ENCODE results near the gene RABGAP1L.
"Not testable (repeated sequence)": the region's sequence is repeated elsewhere in the genome, so short reads cannot be mapped to it uniquely, and the experiment has no call there.

Gene RABGAP1L

DNA sequence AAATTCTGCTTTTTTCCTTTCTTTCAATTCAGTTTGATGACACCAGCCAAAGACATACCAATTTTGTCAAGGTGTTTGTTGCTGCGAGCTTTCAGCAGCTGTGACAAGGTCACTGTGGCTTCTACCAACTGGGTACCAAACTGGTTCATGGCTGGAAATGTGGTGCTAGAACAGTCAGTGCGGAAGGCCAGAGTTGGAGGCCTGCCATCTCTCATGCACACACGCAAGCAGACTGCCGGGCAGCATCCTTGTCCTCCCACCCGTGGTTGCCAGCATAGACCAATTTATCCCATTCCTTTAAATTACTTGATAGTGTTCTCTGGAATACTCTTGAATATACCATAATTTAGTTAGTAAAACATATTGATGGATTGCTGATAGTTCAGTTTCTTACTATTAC, 208.6 kb downstream of the RABGAP1L start:
- no peak for DNase-seq (ENCODE audit: low read depth)

DNA sequence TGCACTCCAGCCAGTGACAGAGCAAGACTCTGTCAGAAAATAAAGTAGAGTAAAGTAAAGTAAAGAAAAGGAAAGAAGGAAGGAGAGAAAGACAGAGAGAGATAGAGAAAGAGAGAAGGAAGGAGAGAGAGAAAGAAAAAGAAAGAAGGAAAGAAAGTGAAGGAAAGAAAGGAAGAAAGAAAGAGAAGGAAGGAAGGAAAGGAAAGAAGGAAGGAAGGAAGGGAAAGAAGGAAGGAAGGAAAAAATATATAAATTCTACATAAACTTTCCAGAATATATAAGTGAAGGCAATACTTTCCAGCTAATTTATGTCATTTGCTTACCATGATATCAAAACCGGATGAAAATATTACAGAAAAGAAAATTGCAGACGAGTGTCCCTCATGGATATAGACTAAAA, 216.7 kb downstream of the RABGAP1L start:
- DNase-seq (ENCODE audit: low read depth), result no peak

- no peak for DNase-seq (ENCODE audit: low read depth)
These were observed 232.4 kb downstream of the RABGAP1L start for GRCh38 chr1:174391716-174392115.

DNA sequence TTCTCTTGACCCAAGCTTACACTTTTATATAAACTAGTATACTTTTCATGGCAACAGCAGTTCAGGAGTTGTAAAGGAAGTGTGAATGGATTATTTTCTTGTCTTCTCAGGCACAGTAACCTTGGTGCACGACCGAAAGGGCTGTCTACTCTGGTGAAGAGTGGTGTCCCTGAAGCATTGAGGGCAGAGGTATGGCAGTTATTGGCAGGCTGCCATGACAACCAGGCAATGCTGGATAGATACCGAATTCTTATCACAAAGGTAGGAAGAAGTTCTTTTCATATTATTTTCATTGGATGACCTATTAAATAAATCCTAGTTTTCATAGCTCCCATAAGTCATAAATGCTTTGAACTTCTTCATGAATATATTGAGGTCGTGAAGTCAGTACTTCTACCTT, 234.6 kb downstream of the RABGAP1L start:
- DNase-seq (ENCODE audit: low read depth), result no peak

DNA sequence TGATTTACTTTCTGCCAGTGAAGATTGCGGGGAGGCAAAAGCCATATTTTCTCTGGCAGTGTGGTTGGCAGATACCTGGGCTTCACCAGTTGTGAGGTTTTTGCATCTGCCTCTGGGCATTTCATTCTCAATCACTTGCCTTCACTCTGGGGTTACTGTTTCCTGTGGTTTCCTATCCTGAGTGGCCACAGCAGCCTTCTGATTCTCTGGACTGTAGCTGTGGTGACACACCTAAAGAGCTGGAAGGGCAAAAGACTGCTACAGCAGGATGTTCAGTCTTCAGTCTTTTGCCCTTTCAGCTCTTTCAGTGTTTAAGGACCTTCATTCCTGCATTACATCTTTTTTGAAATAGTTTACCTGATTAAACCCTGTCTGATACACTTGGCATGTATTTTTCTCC, 237.9 kb downstream of the RABGAP1L start:
- no peak for DNase-seq (ENCODE audit: low read depth)

DNA sequence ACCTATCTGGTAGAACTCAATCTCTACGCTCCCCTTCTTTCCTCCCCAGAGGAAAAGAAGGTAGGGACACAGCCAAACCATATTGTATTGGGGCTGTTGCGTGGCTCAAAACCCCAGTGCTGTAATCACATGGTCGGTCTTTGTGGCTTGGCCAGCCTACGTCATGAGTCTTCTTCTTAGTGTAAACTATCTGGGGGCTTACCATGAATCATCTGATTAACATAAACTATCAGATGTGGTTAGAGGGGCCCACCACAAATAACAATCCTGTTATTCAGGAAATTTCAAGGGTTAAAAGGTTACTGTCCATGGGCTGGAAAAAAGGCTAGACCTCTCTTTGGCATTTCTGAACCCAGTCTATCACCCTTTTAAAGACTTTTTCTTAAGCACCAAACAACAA, 238.9 kb downstream of the RABGAP1L start:
- no peak for DNase-seq (ENCODE audit: low read depth)

GRCh38 chr1:174399211-174399610, 239.9 kb downstream of the RABGAP1L start:
- DNase-seq (ENCODE audit: low read depth), result no peak

DNA sequence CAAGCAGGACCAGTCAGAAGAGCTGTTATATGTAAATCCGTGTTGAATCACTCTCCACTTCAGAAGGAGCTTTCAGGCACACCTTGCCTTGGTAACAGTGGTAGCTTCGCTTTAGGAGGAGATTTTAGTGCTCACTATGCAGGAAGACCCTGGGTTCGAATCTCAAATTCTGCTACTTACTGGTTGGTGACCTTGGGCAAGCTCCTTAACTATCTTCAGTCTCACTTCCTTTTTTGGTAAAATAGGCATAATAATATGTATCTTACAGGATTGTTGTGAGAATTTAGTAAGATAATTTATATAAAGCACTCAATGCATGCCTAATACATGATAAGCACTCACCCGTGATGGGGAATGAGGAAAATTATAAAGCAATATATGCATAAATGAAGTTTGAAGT, 241.8 kb downstream of the RABGAP1L start:
- no peak for DNase-seq (ENCODE audit: low read depth)

DNA sequence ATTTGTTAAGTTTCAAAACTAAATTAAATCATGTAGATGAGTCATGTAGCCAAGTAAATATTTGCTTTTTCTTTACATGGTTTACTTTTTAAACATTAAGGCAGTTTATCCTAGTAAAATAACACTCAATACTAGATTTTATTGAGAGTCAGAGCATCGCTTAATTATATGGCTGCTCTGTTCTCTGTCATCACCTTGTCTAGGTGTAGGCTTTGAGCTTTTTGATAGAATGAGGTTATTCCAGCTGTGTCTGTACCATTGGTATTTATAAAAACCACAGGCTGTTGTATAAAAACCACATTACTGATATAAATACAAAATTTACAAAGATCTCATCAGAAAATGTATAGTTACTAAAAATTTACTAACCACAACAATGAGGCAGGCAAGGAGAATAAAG, 245.9 kb downstream of the RABGAP1L start:
- no peak for DNase-seq (ENCODE audit: low read depth)

- DNase-seq (ENCODE audit: low read depth), result no peak
These were observed 247.1 kb downstream of the RABGAP1L start for GRCh38 chr1:174406421-174406820.

GRCh38 chr1:174407665-174408064, 248.3 kb downstream of the RABGAP1L start:
- DNase-seq (ENCODE audit: low read depth), result no peak

- no peak for DNase-seq (ENCODE audit: low read depth)
These were observed 248.8 kb downstream of the RABGAP1L start for GRCh38 chr1:174408146-174408545.

DNA sequence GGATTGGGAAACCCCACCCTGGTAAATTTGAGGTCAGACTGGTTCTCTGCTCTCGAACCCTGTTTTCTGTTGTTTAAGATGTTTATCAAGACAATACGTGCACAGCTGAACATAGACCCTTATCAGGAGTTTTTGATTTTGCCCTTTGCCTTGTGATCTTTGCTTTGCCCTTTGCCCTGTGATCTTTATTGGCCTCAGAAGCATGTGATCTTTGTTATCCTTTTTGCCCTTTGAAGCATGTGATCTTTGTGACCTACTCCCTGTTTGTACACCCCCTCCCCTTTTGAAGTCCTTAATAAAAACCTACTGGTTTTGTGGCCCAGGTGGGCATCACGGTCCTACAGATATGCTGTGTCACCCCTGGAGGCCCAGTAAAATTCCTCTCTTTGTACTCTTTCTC, 250.5 kb downstream of the RABGAP1L start:
- not testable (repeated sequence) for DNase-seq (ENCODE audit: low read depth)

DNA sequence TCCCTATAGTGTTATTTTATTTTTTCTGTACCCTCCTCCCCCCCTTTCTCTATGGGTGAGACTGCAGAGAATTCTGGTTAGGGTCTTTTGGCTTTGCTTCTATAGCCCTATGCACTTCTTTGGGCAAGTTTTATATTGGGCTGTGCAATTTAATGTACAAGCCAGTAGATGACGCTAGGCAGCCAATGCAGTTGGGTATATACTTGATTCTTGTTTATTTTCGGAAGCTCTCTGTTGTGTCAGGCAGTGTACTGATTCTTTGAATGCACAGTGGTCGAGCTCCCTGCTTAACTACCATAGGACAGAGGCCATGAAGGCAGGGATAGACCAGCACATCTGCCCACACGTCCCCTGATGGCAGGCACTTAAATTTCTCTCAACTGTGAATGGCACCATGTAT, 254.3 kb downstream of the RABGAP1L start:
- no peak for DNase-seq (ENCODE audit: low read depth)

DNA sequence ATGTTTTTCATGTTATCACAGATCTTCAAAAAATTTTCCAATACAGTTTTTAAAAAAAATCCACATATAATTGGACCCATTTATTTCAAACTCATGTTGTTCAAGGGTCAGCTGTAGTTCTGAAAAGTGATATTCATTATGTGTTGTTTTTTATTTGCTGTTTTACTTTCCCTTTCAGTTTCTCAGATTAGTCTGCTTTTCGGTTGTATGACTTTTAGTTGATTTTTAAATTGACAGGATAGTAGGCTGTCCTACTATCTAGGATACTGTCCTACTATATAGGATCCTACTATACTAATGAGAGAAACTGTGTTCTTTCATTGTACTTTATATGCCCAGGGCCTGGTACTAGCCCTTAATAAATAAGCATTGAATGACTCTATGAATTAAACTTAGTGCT, 254.9 kb downstream of the RABGAP1L start:
- DNase-seq (ENCODE audit: low read depth), result no peak

DNA sequence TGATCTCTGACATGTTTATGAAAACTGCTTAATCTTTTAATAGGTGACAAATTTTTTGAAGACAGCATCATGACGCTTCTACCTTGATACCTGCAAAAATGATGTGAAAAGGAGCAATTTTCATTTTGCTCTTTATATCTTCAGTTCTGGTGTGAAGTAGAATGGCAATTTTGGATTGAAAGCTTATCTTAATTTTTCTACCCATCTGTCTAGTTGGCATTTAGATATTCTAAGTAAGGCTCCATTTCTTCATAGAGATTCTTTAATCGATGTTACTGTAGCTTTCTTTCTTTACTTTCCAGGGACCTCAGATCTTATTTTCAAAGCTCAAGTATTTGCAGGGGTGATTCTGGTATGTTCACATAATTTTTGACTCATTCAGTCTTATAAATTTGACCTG, 256.2 kb downstream of the RABGAP1L start:
- no peak for DNase-seq (ENCODE audit: low read depth)

DNA sequence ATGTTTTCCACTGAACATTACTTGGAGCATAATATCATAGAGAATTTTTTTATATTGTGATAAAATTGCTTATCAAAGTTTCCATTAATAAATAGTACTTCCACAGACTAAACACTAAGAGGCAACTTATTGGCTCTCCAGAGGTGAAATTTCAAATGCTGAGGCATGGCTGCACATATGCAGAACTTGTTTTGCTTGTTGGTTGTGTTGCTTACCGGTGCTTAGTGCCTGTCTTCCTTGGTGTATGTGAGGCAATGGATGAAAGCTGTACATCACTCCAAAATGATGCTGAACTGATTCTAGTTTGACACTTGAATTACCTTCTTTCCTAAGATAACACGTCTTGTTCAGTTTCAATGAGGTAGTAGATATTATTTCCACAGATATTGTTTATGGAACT, 258.6 kb downstream of the RABGAP1L start:
- no peak for DNase-seq (ENCODE audit: low read depth)

GRCh38 chr1:174425121-174425520, 265.8 kb downstream of the RABGAP1L start:
- no peak for DNase-seq (ENCODE audit: low read depth)

GRCh38 chr1:174426153-174426552, 266.8 kb downstream of the RABGAP1L start:
- no peak for DNase-seq (ENCODE audit: low read depth)

DNA sequence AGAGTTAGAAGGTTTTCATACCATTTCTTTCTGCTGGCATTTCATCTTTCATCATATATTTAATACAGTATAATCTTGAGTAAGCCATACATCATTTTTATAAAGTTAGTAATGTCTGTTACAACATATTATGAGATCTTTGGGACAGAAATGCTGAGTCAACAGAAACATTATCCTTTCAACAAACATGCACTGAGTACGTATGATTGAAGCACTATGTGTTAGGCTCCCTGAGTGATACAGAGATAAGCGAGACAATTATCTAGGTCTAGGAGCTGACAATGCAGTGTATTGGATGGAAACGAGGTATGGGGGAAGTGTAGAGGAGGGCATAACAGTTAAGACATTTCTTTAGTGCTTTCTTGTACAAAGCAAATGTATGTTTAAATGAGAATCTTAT, 268.7 kb downstream of the RABGAP1L start:
- DNase-seq (ENCODE audit: low read depth), result no peak

GRCh38 chr1:174428739-174429138, 269.4 kb downstream of the RABGAP1L start:
- no peak for DNase-seq (ENCODE audit: low read depth)

DNA sequence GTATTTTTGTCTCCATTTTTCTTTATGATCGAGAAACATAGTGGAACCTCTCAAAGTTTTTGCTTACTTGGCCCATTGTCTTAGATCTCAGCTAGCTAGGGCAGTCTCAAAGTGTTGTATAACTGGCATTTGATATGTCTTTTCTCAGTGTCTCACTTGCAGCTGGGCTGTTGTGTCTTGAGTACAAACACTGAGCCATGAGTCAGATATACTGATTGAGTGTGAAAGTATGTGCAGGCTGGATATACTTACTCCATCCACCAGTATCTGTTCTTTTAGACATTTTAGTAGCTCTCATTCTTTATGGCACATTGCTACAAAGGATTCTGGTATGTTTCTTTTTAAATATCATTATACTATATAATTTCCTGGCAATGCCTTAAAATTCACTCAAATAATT, 274.1 kb downstream of the RABGAP1L start:
- DNase-seq (ENCODE audit: low read depth), result no peak

DNA sequence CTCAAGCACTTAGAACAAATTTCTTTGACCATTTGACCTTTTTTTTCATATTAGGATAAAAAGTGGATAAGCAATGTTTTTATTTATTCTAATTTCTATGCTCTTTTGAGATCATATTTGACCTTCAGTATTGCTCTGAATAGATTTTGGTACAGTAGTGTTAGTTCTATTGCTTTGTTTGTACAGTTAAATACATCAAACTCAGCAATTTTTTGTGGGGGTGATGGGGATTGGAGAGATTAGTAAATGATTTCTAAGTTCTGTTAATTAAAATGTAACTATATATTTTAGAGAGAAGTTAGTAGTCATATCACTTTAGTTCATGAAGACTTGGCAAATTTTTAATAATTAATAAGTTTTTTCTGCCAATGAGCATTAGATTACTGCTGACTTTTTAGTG, 286.0 kb downstream of the RABGAP1L start:
- DNase-seq (ENCODE audit: low read depth), result no peak

GRCh38 chr1:174445817-174446216, 286.5 kb downstream of the RABGAP1L start:
- no peak for DNase-seq (ENCODE audit: low read depth)

DNA sequence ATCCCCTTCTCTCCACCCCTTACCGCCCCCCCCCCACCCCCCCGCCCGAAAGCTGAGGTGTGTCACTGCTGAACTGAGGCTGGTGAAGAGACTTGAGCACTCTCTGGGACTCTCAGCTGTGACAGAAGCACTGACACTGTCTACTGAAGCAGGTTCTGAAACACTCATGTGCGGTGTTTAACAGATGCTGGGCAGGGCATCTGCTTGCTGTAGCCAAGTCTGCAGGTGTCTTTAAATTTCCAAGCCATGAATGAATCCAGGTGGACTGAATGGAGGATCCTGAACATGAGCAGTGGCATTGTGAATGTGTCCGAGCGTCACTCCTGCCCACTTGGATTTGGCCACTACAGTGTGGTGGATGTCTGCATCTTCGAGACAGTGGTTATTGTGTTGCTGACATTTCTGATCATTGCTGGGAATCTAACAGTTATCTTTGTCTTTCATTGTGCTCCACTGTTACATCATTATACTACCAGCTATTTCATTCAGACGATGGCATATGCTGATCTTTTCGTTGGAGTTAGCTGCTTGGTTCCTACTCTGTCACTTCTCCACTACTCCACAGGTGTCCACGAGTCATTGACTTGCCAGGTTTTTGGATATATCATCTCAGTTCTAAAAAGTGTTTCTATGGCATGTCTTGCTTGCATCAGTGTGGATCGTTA, 288.7 kb downstream of the RABGAP1L start, which contains the start of gene GPR52:
Gene GPR52 (plus strand): TSS at position 99 of the 665 bp plus-strand sequence. CDS start 148 bp downstream, at position 247.
- no peak for DNase-seq (ENCODE audit: low read depth)

Measured in stimulated activated CD8-positive, alpha-beta memory T cell treated with anti-CD3 and anti-CD28 coated beads, Interleukin-15, amount 100 ng/mL, for 1 hour (primary cell).